8988T (cell line): ENCODE results near the gene SEMA3E.

Experiments
- DNase-seq: peaks from one replicate; pipeline ENCODE4 v3.0.0; 2011

SEMA3E gene

DNA sequence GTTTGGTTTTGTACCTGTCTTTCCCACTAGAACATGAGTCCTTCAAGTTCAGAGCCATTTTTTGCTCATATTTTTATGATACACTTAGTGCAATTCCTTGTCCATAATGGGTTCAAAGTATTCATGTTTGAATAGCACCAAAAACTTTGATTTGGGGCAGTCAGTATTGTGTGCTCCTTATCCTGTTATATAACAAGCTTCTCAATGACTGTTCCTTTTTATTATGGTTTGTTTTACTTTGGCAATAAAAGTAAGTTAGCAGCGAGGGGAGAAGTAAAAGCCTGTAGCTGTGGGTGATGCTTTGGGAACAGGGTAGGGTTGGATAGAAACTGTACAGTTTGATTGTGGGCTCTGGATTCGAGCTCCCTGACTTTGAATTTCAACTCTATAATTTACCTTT, 311.9 kb downstream of the SEMA3E start:
- no peak for DNase-seq

DNA sequence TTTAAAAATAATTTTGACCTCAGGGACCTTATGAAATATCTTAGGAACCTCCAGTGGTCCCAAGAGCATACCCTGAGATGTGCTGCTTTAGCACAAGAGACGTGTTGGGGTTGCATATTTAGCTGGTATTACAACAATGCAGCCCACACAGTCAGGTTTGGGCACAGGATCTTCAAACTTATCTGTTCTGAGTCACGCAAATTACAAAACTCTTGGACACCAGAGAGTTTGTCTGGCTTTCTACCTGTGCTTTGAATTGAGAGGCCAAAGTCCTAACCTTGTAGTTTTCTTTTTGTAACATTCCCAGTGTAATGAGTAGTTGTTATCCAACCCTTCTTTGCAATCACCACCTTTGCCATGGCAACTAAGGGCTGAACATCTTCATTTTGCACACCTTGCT, 322.7 kb downstream of the SEMA3E start:
- DNase-seq: no peak

DNA sequence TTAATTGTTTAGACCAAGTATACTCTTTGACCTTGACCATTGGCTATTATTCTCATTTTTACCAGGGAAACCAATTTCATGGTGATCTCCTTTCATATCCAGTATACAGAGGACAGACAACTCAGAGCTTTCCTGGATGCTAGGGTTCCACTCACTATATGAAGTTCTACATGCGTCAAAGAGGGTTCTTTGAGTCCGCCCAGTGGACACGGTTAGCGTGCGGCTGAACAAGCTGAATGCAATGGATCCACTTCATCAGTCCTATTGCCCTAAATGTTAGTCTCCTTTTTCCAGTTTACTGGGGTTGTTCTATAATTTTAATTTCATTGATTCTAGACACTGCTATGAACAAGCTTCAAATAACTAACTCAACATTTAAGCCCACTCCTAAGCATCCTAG, 323.9 kb downstream of the SEMA3E start:
- no peak for DNase-seq

DNA sequence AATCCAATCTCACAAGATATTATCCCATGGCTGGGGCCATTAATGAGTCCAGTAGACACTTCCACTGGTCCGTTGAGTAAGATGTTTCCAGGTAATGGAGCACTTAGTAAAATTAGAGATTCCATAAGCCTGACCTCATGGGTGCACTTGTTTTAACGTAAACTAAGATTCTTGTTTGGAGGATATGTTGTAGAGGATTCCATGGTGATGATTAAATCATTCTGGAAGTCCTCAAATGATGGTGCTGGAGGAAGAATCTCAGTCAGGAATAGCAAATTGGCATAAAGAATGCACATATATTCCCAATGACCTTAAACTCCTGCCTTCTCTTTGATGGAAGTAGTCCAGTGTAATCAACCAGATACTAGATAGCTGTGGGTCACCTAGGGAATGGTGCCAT, 324.3 kb downstream of the SEMA3E start:
- no peak for DNase-seq

DNA sequence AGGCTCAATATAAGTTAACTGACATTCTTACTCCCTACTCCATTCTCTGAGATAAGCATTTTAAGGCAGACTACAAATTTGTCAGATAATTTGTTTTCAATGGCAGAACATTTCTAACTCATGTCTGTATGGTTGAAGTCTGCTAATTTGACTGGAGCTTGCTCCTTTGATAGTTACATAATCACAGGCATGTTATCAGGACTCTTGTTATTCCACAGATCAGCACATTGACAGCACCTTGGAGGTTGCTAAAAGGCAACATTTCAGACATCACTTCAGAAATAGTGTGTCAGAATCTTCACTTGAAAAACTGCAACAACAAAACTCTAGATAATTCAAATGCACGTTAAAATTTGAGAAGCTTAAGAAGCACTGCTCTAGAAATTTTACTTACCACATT, 327.9 kb downstream of the SEMA3E start:
- DNase-seq: no peak

DNA sequence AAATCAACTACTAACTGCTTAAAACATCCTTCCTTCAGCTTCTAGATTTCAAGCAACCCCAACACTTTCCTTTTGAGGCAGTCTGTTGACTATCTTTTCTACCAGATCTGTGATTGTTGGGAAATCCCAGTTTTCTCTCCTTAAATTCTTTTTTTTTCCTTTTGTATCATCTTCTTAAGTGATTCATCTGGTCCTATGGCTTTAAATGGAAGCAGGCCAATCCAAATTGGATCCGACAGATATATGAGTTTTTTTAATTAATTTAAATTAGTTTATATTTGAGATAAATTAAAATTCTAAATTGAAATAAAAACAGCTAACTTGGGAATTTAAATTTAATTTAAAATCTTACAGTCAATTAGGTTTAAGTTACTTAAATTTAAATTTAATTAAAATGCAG, 335.0 kb downstream of the SEMA3E start:
- no peak for DNase-seq
